Limb (tissue), 2 donors: Measurements from ENCODE around the gene IFITM10.

Source experiments
- DNase-seq, 2 donors: peaks; one replicate each; pipeline ENCODE4 v3.0.0-alpha.2; 2016; ENCODE audit errors: extremely low spot score in 2 of 2

IFITM10 gene

DNA sequence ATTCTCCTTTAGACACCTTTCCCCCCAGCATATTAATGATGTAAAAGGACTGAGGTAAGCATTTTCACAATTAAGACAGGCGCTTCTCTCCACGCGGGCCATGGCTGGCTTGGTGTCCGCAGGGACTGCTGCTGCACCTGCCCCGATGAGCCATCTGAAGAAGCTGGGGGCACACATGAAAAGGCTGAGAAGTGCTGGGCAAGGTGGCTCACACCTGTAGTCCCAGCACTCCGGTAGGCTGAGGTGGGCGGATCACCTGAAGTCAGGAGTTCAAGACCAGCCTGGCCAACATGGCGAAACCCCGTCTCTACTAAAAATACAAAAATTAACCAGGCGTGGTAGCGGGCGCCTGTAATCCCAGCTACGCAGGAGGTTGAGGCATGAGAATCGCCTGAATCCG lies 32.1 kb downstream of the IFITM10 start:
- DNase-seq = no peak

DNA sequence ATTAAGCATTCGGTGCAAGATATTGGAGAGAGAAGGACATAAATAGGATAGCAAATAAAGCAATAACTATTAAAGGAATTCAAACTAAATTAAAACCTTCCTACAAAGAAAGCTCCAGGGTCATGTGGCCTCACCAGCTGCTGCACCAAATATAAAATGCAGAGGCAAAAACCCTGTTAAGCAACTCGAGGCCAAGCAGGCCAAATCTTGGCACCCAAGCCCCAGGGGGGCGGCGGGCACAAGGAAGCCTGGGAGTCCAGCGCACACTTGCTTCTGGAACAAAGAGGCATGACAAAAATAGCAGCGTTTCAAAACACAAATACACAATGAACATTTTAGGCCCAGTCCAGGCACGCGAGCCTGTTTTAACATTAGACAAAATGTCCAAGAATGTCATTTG lies 32.6 kb downstream of the IFITM10 start:
- DNase-seq = no peak

DNA sequence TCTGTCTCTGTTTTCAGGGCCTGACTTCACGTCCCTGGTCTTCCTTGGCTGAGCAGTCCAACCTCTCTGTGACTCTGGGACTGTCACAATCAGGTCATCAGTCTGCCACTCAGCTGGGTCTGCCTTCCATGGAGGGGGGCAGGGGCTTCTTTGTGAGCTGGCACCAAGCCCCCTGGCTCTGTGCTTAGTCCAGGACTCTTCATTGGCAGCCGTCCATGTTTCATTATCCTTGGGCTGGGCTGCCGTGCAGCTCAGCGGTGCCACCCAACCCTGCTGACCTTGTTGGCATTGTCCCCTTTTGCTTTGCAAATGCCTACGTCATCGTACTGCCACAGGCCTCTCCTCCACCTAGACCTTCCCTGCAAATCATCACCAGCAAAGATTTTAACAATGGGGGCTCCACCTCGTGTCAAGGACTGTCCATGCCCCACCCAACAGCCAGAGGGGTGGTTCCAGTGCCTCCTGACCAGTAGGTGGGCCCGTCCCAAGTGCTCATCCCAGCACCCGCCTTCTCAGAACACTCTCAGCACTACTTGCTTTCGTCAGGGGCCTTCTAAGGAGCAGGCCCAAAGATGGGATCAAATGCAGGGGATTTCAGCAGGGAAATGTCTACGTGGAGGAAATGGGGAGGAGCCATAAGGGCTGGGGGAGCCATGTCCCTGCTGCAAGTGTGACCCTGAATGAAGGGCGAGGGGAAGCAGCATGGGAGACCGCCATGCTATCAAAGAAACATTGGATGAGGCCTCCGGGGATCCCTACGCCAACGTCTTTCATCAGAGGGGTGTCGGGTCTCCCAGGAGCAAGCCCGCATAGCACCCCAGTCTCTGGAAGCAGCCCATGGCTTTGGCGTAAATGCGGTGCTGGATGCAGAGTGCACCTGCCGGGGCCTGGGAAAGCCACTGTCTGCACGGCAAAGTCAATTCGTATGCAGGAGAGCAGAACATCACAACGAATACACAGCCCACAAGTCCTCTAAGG lies 35.2 kb downstream of the IFITM10 start:
- no peak for DNase-seq

DNA sequence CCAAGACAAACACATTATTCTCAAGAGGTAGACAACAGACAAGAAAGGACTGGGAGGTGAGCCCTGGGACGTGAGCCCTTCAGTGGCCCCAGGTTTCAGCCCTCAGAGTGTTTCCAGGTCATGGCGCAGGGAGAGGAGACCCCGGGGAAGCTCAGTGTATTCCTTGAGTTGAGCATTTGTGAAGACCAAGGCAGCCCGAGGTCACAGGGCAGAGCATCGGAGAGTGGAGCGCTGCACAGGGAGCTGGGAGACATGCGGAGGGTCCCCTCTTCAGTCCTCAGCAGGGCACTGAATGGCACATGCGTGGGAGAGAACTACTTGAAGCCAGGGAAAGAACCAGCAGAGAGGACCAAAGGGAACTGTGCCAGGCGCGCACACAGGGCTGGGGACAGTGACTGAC lies 41.7 kb downstream of the IFITM10 start:
- DNase-seq = peak in 1 of 2 donors; percentile 11

DNA sequence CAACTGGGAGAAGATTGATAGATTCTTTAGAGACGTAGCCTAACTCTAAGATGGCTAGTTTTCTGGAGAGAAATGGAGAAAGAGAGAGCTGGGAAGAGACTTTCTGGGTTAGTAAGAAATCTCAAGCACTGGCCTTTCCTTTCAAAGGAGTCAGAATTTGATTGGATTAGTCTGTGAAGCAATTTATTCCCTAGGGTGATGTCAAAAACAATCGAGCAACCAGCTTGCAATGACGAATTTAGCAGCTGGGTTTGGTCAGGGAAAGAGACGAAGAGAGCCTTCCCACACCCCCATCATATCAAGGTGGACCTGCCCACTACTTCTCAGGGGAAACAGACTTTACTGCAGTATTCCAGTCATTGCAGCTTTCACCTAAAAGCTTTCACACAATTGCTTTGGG lies 42.6 kb downstream of the IFITM10 start:
- peak in 1 of 2 donors; percentile 3 for DNase-seq

DNA sequence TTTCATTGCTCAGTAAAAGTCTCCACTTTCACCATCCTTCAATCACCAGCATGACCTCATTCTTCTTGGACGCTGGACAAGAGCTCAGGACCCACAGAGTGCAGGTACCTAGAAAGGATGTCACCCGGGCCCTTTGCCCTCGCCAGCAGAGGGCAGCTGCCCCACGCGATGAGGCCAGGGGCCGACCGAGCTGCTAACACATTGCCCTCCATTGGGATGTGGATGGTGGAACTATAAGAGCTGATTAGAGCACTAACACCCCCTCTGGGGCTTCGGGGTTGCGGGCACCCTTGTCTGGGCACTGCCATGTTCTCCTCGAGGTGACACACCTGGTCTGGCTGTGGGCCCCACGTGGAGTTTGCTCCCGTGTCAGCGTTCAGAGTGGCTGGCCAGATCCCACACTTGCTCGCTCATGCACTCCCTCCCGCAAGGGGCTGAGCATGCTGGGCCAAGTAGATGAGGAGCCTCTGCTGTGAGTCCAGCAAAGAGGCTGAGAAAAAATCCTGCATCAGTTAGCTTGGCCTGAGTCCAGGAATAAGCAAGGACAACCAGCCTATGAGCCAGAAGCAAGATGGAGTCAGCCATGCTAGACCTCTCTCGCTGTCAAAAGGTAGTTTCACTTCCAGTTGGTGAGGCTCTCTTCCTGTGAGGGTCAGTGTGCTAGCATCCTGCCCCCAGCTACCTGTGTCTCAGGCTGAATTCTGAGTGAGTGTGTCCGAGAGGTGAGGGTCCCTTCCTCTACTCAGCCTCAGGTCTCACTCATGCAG lies 43.6 kb downstream of the IFITM10 start:
- peak in 1 of 2 donors; percentile 23 for DNase-seq

DNA sequence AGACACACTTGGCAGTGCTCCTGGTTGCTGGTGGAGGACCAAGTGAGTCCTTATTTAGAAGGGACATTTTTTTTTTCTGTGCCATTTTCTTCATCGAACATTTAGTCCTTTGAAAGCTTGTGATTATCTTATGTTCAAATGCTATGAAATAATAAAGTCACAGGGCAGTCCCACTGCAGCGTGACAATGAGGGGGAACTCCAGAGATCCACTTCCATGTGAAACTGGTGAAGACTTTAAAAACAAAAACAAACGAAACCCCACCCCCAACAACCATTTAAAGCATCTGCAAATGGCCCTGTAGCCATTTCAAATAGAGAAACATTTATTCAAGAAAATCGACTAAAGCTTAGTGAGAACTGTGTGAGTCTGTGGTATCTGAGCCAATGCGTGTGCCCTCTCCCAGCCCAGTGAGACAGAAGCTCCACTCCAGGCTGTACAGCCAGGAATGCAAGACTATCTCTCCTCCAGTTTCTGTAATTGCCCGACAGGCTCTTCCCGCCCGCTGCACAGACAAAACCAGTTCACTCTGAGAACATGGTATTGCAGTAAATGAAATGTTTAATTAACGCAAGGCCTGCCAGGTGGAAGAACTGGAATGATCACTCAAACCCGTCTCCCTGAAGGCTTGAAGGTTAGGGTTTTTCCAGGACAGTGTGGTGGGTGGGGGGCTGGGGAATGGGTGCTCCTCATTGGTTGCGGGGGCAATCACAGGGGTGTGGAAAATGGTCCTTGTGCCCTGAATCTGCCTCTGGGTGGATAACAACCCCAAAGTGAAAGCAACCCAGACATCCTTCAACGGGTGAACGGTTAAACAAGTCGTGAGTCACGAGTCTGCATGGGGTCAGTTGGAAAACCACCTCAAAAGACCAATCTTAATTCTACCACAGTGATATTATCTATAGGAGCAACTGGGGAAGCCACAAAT lies 45.0 kb downstream of the IFITM10 start:
- DNase-seq = peak in 1 of 2 donors; percentile 17

DNA sequence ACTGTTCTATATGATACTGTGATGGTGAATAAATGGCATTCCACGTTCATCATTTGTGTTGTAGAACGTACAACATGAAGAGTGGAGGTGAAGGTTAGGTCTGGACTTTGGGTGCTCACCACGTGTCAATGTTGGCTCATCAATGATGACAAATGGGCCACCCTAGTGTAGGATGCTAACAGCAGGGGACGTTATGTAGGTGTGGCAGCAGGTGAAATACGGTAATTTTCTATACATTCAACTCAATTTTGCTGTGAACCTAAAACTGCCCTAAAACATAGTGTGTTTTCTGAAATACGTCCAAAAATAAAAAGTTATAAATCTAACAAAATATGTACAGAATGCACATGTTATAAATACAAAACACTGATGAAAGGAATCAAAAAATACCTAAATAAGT lies 47.2 kb downstream of the IFITM10 start:
- DNase-seq = peak in 1 of 2 donors; percentile 2

DNA sequence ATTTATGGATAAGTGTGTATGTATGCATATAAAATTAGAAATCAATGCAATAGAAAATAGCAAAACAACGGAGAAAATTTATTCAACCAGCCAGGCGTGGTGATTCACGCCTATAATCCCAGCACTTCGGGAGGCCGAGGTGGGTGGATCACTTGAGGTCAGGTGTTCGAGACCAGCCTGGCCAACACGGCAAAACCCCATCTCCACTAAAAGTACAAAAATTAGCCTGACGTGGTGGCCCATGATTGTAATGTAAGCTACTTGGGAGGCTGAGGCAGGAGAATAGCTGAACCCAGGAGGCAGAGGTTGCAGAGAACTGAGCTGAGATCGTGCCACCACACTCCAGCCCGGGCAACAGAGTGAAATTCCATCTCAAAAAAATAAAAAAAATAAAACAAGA lies 47.9 kb downstream of the IFITM10 start:
- DNase-seq = no peak

DNA sequence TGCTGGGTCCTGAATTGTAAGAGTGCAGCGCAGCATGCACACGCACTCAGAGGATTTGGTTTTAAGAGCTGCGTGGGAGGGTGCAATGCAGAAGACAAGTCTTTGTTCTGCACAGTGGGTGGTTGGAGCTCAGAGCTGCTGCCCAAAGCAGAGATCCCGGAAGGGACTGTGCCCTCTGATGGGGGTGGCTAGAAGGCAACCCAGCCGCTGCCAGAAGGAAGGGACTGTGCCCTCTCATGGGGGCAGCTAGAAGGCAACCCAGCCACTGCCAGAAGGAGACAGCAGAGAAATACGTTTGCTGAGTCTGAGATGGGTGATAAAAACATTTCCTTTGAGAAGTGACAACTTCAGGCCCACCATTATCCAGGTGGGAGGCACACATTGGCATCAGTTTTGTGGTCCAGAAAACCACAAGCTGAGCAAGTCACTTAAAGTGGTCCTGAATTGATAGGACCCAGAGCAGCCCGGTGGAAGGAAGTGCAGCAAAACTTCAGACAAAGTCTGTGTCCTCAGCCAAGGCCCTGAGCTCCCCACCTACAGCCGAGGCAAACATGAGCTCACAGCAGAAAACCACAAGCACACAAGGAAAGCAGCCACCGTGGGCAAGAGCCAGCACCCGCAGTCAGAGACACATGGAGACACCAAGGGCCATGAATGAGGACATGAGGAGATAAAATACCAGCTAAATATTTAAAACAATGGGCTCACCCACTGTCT lies 49.1 kb downstream of the IFITM10 start:
- DNase-seq = no peak

DNA sequence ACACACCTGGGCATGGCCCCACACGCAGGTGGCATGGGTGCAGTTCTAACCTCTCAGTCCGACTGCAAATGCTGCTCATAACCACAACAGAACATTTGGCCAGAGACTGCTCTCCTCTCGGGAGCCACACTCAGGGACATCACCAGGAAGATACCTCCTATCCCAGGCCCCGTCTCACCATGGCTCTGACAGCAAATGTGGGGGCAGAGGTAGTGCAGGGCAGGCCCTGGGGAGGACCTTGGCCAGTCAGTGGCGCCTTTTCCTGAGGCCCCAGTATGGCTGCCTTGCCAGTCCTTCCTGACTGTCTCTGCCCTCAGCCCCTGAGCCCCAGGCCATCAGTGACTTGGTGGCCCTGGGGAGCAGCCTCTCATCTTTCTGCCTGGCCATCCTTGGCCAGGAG lies 50.6 kb downstream of the IFITM10 start:
- no peak for DNase-seq

DNA sequence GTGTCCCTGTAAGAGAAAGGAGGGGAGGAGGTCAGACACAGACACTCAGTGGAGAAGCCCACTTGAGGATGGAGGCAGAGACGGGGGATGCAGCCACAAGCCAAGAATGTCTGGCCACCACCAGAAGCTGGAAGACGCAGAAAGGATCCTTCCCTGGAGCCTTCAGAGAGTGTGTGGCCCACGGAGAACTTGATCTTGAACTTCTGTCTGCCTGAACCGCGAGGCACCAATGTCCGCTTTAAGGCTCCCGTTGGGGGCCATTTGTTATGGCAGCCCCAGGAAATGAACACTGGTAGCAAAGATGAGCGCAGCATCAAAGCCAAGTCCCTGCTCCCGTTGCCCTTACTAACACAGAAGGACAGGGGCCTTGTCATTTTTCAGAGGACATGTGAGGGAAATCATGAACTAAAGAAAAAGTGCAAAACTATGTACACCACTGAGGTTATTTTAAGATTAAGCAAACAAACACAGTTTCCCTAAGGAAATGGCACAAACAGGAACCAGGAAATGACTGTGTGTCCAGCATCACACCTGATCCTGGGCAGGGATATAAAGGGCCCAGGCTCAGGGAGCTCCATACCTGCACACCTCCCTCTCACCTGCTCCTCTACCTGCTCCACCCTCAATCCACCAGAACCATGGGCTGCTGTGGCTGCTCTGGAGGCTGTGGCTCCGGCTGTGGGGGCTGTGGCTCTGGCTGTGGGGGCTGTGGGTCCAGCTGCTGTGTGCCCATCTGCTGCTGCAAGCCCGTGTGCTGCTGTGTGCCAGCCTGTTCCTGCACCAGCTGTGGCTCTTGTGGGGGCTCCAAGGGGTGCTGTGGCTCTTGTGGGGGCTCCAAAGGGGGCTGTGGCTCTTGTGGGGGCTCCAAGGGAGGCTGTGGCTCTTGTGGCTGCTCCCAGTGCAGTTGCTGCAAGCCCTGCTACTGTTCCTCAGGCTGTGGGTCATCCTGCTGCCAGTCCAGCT lies 53.5 kb downstream of the IFITM10 start, which contains the start of gene KRTAP5-6:
Gene KRTAP5-6, plus strand, starts transcription at position 588 of the 963 bp plus-strand sequence. Its CDS starts 51 bp downstream, at position 639.
- no peak for DNase-seq

DNA sequence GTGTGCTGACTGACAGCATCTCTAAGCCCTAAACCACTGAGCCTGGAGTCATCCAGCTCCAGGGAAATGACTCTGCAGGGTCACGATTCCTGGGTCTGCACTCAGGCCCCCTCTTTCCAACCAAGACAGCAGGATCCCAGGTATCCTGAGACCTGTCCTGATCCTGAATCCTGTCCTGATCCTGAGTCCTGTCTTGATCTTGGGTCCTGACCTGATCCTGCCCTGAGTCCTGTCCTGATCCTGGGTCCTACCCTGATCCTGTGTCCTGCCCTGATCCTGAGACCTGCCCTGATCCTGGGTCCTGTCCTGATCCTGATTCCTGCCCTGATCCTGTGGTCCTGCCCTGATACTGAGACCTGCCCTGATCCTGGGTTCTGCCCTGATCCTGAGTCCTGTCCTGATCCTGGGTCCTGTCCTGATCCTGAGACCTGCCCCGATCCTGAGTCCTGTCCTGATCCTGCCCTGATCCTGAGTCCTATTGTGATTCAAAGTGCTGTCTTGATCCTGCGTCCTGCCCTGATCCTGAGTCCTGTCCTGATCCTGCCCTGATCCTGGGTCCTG lies 54.8 kb downstream of the IFITM10 start:
- DNase-seq = no peak

DNA sequence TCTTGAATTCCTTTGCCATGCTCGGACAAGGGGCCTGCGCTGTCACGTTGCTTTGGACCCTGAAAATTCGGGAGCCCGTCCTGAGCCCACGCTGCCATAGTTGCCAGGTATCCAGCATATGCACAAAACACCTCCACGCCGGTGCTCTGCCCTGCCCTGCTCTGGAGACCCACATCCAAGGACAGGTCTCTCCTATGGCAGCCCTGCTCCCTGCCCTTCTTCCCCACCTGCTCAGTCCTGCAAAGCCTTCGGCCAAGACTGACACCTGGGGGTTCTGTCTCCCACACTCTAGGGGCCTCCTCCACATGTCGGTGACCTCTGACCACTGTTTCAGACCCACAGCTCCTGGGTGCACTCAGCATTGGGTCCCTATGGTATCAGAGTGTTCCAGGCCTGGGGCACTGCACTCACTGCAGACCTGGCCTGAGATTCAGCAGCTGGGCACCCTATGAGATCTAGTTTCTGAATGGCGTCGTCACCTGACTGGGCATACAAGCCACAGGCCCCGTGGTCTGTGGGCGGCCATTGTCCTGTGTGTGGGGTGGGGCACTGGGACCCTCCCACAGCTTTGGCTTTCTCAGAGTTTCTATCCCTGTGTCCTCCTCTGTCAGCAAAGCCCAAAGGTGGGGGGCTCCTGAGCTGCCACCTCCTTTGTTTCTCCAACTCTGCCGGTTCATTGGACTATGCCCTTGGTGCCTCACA lies 55.4 kb downstream of the IFITM10 start:
- no peak for DNase-seq

DNA sequence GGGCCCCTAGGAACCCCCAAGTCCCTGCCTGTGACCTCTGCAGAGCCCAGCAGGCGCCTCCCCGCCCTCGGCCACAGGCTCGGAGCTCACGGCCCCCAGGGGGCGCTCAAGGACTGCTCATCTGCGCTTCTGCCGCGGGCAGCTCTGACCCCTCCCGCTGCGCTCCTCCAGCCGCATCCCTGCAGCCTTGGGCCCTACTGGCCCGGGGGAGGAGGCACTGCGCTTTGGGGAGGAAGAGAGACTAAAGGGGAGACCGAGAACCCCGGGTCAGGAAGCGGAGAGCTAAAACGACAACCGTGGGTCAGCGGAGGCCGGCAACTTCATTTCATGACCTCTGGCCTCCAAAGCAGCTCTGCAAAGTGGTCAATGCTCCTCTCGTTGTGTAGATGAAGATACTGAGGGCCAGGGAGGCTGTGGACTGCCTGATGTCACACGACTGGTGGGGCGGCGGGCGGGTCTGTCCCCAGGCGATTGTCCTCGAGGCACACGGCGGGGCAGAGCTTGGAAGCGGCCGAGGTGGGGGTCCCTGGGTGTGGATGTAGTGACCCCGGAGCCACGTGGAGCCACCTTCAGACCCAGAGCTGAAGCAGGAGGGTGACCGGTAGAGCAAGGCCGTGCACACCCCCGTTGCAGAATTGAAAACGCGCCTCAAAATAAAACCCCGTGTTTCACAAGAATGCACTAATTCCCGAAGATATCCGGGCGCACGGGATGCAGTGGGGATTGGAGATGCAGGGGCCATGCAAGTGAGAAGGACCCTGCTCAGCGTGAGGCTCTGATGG lies 56.1 kb downstream of the IFITM10 start:
- peak; percentile 85 to 92 for DNase-seq

DNA sequence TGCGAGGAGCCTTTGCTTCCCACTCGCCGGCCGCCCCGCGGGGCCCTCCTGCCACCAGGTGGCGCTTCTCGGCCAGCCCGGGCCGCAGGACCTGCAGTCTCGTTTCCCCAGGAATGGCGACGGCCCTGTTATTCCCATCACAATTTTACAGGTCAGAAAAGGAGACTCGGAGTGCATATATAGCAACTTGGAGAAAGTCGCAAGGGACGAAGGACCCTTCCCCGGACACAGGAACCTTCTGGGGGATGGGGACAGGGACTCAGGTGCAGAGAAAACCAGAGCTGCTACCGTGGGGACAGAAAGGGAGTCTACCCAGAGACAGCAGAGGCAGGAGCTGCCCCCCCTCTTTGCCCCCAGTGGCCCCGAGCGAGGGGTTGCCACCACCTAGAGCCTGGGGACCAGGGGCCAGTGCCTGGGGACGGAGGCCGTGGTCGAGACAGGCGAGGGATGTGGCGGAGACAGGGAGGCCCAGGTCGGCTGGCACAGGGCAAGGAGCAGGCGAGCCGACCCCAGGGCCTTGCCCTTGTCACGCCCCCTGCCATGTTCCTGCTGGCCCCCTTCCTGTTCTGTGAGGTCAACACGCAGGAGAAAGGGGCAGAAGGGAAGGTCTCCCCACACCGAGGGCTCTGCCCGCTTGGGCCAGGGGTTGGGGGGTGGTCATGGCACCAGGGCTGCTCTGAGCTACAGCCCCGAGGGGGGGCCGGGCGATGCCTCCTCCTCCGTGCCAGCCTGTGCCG lies 56.9 kb downstream of the IFITM10 start:
- DNase-seq = peak; percentile 60 to 92
